ENCODE data around the gene CRY1.

CRY1 gene

GRCh38 chr12:106957583-106957982 lies 135.8 kb downstream of the CRY1 start:
- no peak for DNase-seq (ENCODE audit: low spot score)

GRCh38 chr12:106956048-106956578 lies 137.2 kb downstream of the CRY1 start:
- DNase-seq (ENCODE audit: low spot score) = peak; percentile 35

GRCh38 chr12:106955377-106956047 lies 137.8 kb downstream of the CRY1 start, which contains the start of gene TMEM263:
Gene TMEM263, plus strand, starts transcription at chr12:106955907. Its CDS starts 11,210 bp downstream, at chr12:106967117.
- peak; percentile 79 for DNase-seq (ENCODE audit: low spot score)

- DNase-seq (ENCODE audit: low spot score) = peak; percentile 20
Measured at GRCh38 chr12:106954462-106955376, 138.6 kb downstream of the CRY1 start.

GRCh38 chr12:106953352-106954250 lies 139.7 kb downstream of the CRY1 start:
- no peak for DNase-seq (ENCODE audit: low spot score)

GRCh38 chr12:106950591-106950990 lies 142.8 kb downstream of the CRY1 start:
- DNase-seq (ENCODE audit: low spot score) = no peak

GRCh38 chr12:106947461-106947860 lies 145.9 kb downstream of the CRY1 start:
- DNase-seq (ENCODE audit: low spot score) = no peak

- DNase-seq (ENCODE audit: low spot score) = no peak
Measured at GRCh38 chr12:106945261-106945851, 148.0 kb downstream of the CRY1 start.

GRCh38 chr12:106942775-106943174 lies 150.6 kb downstream of the CRY1 start:
- DNase-seq (ENCODE audit: low spot score) = no peak

- DNase-seq (ENCODE audit: low spot score) = no peak
Measured at GRCh38 chr12:106941481-106942156, 151.7 kb downstream of the CRY1 start.
